Muscle layer of colon (tissue), 2 donors: ENCODE measurements around the gene IRF2.

Source experiments
- H3K27ac ChIP-seq: one replicate; pipeline ENCODE4 v1.7.0; 2013; ENCODE audit warnings: low read depth, mild to moderate bottlenecking, low read length, moderate library complexity
- H3K27me3 ChIP-seq, 2 donors: one replicate each; pipeline ENCODE4 v1.7.0; 2013; ENCODE audit warnings: low read length in 2 of 2, mild to moderate bottlenecking in 2 of 2; ENCODE audit not compliant: insufficient read depth in 2 of 2, control insufficient read depth in 1 of 2
- H3K36me3 ChIP-seq: one replicate; pipeline ENCODE4 v1.7.0; 2013; ENCODE audit warnings: mild to moderate bottlenecking, low read length; ENCODE audit not compliant: insufficient read depth
- H3K4me1 ChIP-seq: one replicate; pipeline ENCODE4 v1.7.0; 2013; ENCODE audit warnings: mild to moderate bottlenecking, low read length; ENCODE audit not compliant: insufficient read depth
- H3K4me3 ChIP-seq, 2 donors: one replicate each; pipeline ENCODE4 v1.7.0; 2013; ENCODE audit warnings: low read length in 2 of 2, low read depth in 1 of 2, mild to moderate bottlenecking in 1 of 2, moderate library complexity in 1 of 2
- H3K9ac ChIP-seq: one replicate; pipeline ENCODE4 v1.7.0; 2013; ENCODE audit warnings: low read length
- H3K9me3 ChIP-seq: one replicate; pipeline ENCODE4 v1.7.0; 2013; ENCODE audit warnings: mild to moderate bottlenecking, low read length
- donor health status: abdominal sarcoma.
- donor health status: Adenocarcinoma of cecum.

The IRF2 gene

GRCh38 chr4:184447664-184448063, 26.7 kb downstream of the IRF2 start:
- no peaks in the 10 kb centered on the region for H3K27me3 ChIP-seq
- no peak overlapping the region for H3K9ac ChIP-seq
- no peak overlapping the region for H3K4me3 ChIP-seq
- H3K36me3 ChIP-seq = no peaks in the 10 kb centered on the region
- no peaks in the 10 kb centered on the region for H3K9me3 ChIP-seq
- peaks cover 45% of the 10 kb centered on the region for H3K4me1 ChIP-seq
- H3K27ac ChIP-seq = no peak overlapping the region

DNA sequence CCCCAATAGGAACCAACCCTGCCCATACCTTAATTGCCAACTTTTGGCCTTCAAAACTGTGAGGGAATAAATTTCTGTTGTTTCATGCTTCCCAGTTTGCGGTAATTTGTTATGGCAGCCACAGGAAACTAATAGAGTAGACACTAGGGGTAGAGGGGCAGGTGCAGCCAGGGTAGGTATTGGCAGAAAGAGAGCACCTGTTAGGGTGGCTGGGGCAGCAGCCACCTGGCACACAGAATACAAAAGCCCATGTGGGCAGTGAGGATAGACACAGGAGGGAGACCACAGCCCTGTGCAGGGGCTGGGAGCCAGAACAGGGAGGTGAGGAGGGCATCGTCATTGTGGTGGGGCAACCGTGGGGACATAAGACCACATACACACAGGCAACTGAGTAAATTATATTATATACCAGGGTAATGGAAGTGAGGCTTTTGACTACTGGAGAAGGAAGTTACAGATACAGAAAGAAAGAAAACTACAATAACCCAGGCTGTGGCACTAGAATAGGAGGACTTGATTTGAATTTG, 28.2 kb downstream of the IRF2 start:
- H3K9me3 ChIP-seq = no peaks in the 10 kb centered on the region
- H3K4me1 ChIP-seq = peaks cover 39% of the 10 kb centered on the region
- H3K27me3 ChIP-seq = no peaks in the 10 kb centered on the region
- no peaks in the 10 kb centered on the region for H3K36me3 ChIP-seq
- no peak overlapping the region for H3K27ac ChIP-seq
- H3K9ac ChIP-seq = no peak overlapping the region
- H3K4me3 ChIP-seq = no peak overlapping the region

DNA sequence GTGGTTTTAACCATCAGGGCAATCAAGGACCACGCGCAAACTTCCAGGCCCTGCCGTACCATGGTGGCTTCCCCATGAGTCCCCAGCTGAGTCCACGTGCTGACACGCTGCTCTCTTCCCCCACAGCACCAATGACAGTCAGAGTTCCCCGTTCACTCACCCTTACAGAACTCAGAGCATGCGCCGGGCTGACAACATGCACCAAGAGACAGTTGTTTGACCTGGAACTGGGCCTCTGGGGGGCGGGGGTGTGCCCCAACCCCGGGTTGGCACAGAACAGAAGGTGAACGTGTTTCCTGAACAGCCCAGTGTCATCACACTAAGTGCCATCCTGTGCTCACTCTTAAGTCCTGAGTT, 29.4 kb downstream of the IRF2 start:
- peaks cover 38% of the 10 kb centered on the region for H3K4me1 ChIP-seq
- H3K9me3 ChIP-seq = no peaks in the 10 kb centered on the region
- H3K4me3 ChIP-seq = no peak overlapping the region
- no peaks in the 10 kb centered on the region for H3K27me3 ChIP-seq
- H3K27ac ChIP-seq = no peak overlapping the region
- no peaks in the 10 kb centered on the region for H3K36me3 ChIP-seq
- H3K9ac ChIP-seq = no peak overlapping the region

GRCh38 chr4:184444215-184444952, 30.0 kb downstream of the IRF2 start:
- Histone ChIP-seq H3K4me3 (no peak overlapping the region), H3K27me3 (no peaks in the 10 kb centered on the region), H3K27ac (no peak overlapping the region), H3K9ac (no peak overlapping the region), H3K9me3 (no peaks in the 10 kb centered on the region), H3K36me3 (no peaks in the 10 kb centered on the region), H3K4me1 (peaks cover 38% of the 10 kb centered on the region)

DNA sequence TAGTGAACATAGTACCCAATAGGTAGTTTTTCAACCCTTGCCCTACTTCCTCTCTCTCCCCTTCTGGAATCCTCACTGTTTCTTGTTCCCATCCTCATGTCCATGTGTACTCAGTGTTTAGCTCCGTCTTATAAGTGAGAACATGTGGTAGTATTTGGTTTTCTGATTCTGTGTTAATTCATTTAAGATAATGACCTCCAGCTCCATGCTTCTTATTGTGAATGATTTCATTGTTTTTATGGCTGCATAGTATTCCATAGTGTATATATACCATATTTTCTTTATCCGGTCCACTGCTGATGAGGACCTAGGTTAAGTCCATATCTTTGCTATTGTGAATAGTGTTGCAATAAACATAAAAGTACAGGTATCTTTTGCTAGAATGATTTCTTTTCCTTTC, 31.0 kb downstream of the IRF2 start:
- Histone ChIP-seq H3K27ac (no peak overlapping the region), H3K4me3 (no peak overlapping the region), H3K36me3 (no peaks in the 10 kb centered on the region), H3K4me1 (peaks cover 35% of the 10 kb centered on the region), H3K9ac (no peak overlapping the region), H3K9me3 (no peaks in the 10 kb centered on the region), H3K27me3 (no peaks in the 10 kb centered on the region)

DNA sequence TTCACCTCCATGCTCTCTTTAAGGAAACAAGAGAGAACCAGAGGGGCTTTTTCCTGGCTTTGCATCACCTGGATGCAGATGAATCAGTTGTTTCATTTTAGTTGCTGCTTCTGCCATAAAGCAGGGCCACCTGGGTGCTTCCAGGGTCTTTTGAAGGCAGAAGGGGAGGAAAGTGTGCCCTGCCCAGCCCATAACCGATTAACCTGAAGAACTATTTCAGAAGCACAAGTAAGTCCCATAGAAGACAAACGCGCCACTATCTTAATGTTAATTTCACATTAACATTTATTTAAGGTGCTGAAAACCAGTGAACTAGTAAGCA, 32.1 kb downstream of the IRF2 start:
- H3K4me3 ChIP-seq = no peak overlapping the region
- H3K9me3 ChIP-seq = no peaks in the 10 kb centered on the region
- no peak overlapping the region for H3K27ac ChIP-seq
- peaks cover 35% of the 10 kb centered on the region for H3K4me1 ChIP-seq
- H3K9ac ChIP-seq = no peak overlapping the region
- no peaks in the 10 kb centered on the region for H3K27me3 ChIP-seq
- H3K36me3 ChIP-seq = no peaks in the 10 kb centered on the region

DNA sequence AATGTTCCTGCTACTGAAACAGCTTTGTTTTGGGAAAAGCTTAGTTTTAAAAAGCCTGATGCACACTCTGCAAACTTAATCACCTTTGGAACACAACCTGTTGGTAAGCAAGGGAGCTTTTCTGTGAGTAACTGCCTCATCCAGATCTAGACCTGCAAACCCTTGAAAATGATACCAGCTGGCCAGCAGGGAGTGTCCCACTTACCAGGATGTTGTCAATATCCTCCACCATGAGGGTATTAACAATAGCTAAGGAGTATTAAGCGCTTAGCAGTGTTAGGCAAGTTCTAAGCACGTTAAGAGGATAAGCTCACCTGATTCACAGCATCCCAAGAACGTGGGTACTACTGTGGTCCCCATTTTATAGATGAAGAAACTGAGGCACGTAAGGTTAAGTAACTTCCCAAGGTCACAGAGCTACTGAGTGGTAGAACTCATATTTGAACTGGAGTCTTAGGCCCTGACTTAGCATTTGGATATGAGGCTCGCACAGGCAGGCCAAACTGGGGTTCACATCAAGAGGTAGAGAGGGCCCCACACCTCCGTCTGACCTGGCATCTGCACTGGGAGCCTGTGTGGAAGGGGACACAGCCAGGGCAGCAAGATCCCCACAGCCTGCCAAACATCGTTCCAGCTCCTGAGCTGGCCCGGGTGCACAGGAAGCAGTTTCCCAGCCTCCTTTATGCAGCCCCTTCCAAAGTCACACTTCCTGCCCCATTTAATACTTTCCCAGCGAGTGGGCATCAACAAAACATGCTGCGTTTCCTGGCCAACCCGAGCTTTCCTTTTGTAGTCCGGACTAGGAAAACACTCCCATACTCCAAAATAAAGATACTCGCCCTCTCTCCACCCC, 32.7 kb downstream of the IRF2 start:
- no peaks in the 10 kb centered on the region for H3K9me3 ChIP-seq
- peaks cover 35% of the 10 kb centered on the region for H3K4me1 ChIP-seq
- H3K9ac ChIP-seq = no peak overlapping the region
- no peak overlapping the region for H3K4me3 ChIP-seq
- H3K36me3 ChIP-seq = no peaks in the 10 kb centered on the region
- no peaks in the 10 kb centered on the region for H3K27me3 ChIP-seq
- no peak overlapping the region for H3K27ac ChIP-seq

DNA sequence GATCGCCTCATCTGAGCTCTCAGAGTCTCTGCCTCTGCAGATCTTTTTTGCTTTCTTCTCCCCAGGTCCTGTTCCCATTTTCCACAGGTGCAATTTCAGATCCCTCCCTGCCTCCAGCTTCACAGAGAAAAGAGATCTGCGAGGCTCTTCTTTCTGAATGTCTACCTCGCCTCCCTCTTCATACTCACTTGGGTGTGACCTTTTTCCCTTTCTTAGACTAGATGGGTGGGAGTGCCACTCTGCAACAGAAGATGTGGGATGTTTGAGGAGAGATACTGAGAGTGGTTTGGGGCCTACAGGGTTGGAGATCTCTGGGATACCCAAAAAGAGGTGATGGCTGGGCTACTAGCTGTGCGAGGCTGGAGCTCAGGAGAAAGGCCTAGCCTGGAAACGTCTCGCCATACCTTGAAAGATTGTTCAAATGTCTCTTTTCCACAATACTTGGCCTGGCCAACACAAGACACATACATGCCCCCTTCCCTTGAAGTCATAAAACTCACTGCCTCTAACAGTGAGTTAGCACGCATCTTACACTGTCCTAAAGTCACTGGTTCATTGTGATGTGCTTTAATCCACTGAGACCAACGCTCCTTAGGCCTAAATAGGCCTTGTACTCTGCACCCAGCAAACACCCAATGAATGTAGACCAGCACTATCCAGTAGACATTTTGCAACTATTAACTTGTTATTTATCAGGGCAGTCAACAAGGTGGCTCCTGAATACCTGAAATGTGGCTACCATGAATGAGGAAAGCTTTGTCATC, 33.6 kb downstream of the IRF2 start:
- Histone ChIP-seq H3K36me3 (no peaks in the 10 kb centered on the region), H3K4me3 (peak overlapping the region in 1 of 2 donors; percentile 13), H3K27ac (peak overlapping the region; percentile 24), H3K4me1 (peaks cover 35% of the 10 kb centered on the region), H3K9ac (no peak overlapping the region), H3K27me3 (no peaks in the 10 kb centered on the region), H3K9me3 (no peaks in the 10 kb centered on the region)

DNA sequence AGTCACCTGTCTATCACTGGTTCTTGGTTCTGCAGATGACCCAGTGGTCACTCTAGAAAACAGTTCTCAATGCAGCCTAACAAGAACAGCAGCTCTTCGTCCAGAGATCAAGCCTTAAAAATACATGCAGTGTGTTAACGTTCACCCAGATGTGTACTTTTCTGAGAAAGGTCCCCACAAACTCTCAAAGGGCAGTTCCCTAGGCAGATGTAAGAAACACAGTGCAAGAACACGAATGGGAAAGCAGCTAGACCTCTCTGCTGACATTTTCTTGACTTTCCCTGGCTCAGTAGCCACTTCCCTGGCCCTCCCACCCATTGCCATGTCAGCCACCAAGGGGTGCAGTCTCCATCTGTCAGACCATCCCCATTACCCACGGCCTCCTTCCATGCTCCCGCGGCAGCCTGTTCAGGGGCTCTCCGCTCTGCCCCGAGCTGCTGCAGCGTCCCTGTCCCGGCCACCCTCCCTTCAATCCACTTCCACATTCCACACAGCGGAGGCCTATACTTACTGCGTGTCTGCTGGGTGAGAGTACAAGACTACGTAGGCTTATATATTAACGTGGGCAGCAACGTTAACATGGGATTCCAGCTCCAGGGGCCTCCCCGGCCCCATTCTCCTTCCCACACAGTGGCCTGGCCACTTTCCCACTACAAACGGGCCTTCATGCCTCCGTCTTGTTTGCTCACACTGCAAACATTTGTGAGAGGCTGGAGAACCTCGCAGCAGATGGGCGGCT, 34.3 kb downstream of the IRF2 start:
- no peaks in the 10 kb centered on the region for H3K9me3 ChIP-seq
- no peak overlapping the region for H3K9ac ChIP-seq
- H3K4me3 ChIP-seq = peak overlapping the region; percentile 13 to 20
- peaks cover 33% of the 10 kb centered on the region for H3K4me1 ChIP-seq
- peak overlapping the region; percentile 24 for H3K27ac ChIP-seq
- no peaks in the 10 kb centered on the region for H3K27me3 ChIP-seq
- no peaks in the 10 kb centered on the region for H3K36me3 ChIP-seq

DNA sequence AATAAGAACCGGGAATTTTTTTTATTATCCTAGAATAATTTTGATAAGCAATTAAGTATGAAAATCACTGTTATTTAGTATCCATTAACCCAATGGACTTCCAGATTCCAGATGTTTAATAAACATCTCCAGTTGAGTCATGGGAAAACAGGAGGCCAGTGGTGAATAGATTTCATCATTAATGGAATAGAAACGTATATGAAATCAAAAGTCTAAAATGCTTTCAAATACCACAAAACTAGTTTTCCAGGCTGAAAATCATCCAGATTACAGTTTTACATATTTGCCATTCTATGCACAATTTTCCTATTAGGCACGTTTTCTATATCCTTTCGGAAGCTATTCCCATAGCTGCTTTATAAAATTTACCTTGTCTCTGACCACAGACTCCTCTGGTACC, 35.0 kb downstream of the IRF2 start:
- no peak overlapping the region for H3K9ac ChIP-seq
- H3K4me1 ChIP-seq = peaks cover 28% of the 10 kb centered on the region
- H3K27me3 ChIP-seq = no peaks in the 10 kb centered on the region
- no peak overlapping the region for H3K27ac ChIP-seq
- H3K36me3 ChIP-seq = no peaks in the 10 kb centered on the region
- H3K9me3 ChIP-seq = no peaks in the 10 kb centered on the region
- H3K4me3 ChIP-seq = peak overlapping the region in 1 of 2 donors; percentile 13

GRCh38 chr4:184438375-184438774, 36.0 kb downstream of the IRF2 start:
- peaks cover 21% of the 10 kb centered on the region for H3K4me1 ChIP-seq
- H3K9ac ChIP-seq = no peak overlapping the region
- H3K27ac ChIP-seq = no peak overlapping the region

More at GRCh38 chr4:184438375-184438774, 36.0 kb downstream of the IRF2 start:
- H3K27me3 ChIP-seq = no peaks in the 10 kb centered on the region
- H3K36me3 ChIP-seq = no peaks in the 10 kb centered on the region
- H3K9me3 ChIP-seq = no peaks in the 10 kb centered on the region
- H3K4me3 ChIP-seq = no peak overlapping the region
